ENCODE measurements around the gene ASB16. TPM values are rescaled to one million over a fixed set of nuclear protein-coding genes. Genes with fewer than 3 reads are reported as not detected.

Gene ASB16
- total and polyA plus RNA-seq, 4 donors: 0.10 to 0.11 (median 0.10) TPM; not detected in 1

- DNase-seq (peak in 1 of 3 donors; percentile 28), ATAC-seq (ENCODE audit: insufficient read depth, low FRiP score) (no peak)
- Histone ChIP-seq H3K4me3 (peak overlapping the region; percentile 96), H3K36me3 (ENCODE audit: control insufficient read depth in 4 of 4, insufficient read depth in 4 of 4, low read length in 4 of 4) (peaks cover 0 to 2% (median under 1%) of the 10 kb centered on the region in 4 donors), H3K27ac (ENCODE audit: low read depth in 1 of 2, low read length in 1 of 2) (peak overlapping the region; percentile 85 to 90), H3K27me3 (ENCODE audit: control insufficient read depth in 3 of 3, insufficient read depth in 3 of 3, low read length in 2 of 3) (no peaks in the 10 kb centered on the region), H3K4me1 (ENCODE audit: control insufficient read depth in 5 of 5, insufficient read depth in 5 of 5, low read length in 5 of 5) (peaks cover 4 to 25% (median 20%) of the 10 kb centered on the region in 5 donors), H3K9me3 (ENCODE audit: control insufficient read depth in 4 of 4, insufficient read depth in 3 of 4, low read length in 3 of 4) (peaks cover 0 to 1% (median 0%) of the 10 kb centered on the region in 4 donors), H3K9ac (ENCODE audit: insufficient read depth in 1 of 2, low read length in 2 of 2) (peak overlapping the region; percentile 59 to 85)
- TF ChIP-seq CTCF (IDR thresholded peaks at IDR 0.05; ENCODE audit: control extremely low read depth, extremely low read depth): no peak
- 1 to 2% methylated on average over 14 to 32 of the region's 32 CpGs for WGBS, 2 donors
Measured at GRCh38 chr17:44122816-44123355, 47.6 kb upstream of the ASB16 start.

GRCh38 chr17:44123356-44124117 is 47.0 kb upstream of the ASB16 start, which contains the start of gene HDAC5:
Gene HDAC5 (minus strand): TSS chr17:44123641. CDS start chr17:44117515, 6,126 bp downstream.
- Histone ChIP-seq H3K4me1 (ENCODE audit: control insufficient read depth in 5 of 5, insufficient read depth in 5 of 5, low read length in 5 of 5) (peaks cover 4 to 23% (median 20%) of the 10 kb centered on the region in 5 donors), H3K4me3 (peak within 1 kb of the TSS; percentile 96), H3K9me3 (ENCODE audit: control insufficient read depth in 4 of 4, insufficient read depth in 3 of 4, low read length in 3 of 4) (peaks cover 0 to 1% (median 0%) of the 10 kb centered on the region in 4 donors), H3K9ac (ENCODE audit: insufficient read depth in 1 of 2, low read length in 2 of 2) (peak within 1 kb of the TSS; percentile 65 to 85), H3K27me3 (ENCODE audit: control insufficient read depth in 3 of 3, insufficient read depth in 3 of 3, low read length in 2 of 3) (no peaks in the 10 kb centered on the region), H3K36me3 (ENCODE audit: control insufficient read depth in 4 of 4, insufficient read depth in 4 of 4, low read length in 4 of 4) (peaks cover 0 to 2% (median 0%) of the 10 kb centered on the region in 4 donors), H3K27ac (ENCODE audit: low read depth in 1 of 2, low read length in 1 of 2) (peak within 1 kb of the TSS; percentile 90 to 94)
- peak; percentile 98 to 99 (median 98) for DNase-seq
- peak; percentile 19 for TF ChIP-seq CTCF (IDR thresholded peaks at IDR 0.05; ENCODE audit: control extremely low read depth, extremely low read depth)
- WGBS, 2 donors: 1% methylated on average over 41 to 78 of the region's 78 CpGs
- peak; percentile 99 for ATAC-seq (ENCODE audit: insufficient read depth, low FRiP score)

GRCh38 chr17:44124118-44124438 is 46.4 kb upstream of the ASB16 start:
- 2 to 6% methylated on average over 8 of the region's 8 CpGs for WGBS, 2 donors
- peaks cover 4 to 22% (median 16%) of the 10 kb centered on the region in 5 donors for H3K4me1 ChIP-seq (ENCODE audit: control insufficient read depth in 5 of 5, insufficient read depth in 5 of 5, low read length in 5 of 5)
- no peak for TF ChIP-seq CTCF (IDR thresholded peaks at IDR 0.05; ENCODE audit: control extremely low read depth, extremely low read depth)
- peak overlapping the region; percentile 65 to 80 for H3K9ac ChIP-seq (ENCODE audit: insufficient read depth in 1 of 2, low read length in 2 of 2)
- H3K27me3 ChIP-seq (ENCODE audit: control insufficient read depth in 3 of 3, insufficient read depth in 3 of 3, low read length in 2 of 3): no peaks in the 10 kb centered on the region
- H3K27ac ChIP-seq (ENCODE audit: low read depth in 1 of 2, low read length in 1 of 2): peak overlapping the region; percentile 74 to 94
- H3K36me3 ChIP-seq (ENCODE audit: control insufficient read depth in 4 of 4, insufficient read depth in 4 of 4, low read length in 4 of 4): peaks cover 0 to 2% (median 0%) of the 10 kb centered on the region in 4 donors
- no peak for ATAC-seq (ENCODE audit: insufficient read depth, low FRiP score)
- peak overlapping the region; percentile 33 for H3K4me3 ChIP-seq
- peaks cover 0 to 1% (median 0%) of the 10 kb centered on the region in 4 donors for H3K9me3 ChIP-seq (ENCODE audit: control insufficient read depth in 4 of 4, insufficient read depth in 3 of 4, low read length in 3 of 4)
- DNase-seq: no peak
